Thyroid gland (tissue), 4 donors: ENCODE results near the gene TSC22D1.

Source experiments
- POLR2A ChIP-seq, 2 donors: fragments of 450-650 bp; IDR thresholded peaks; one replicate each; pipeline ENCODE4 v1.6.1; 2017; ENCODE audit warnings: antibody characterized with exemption in 2 of 2, mild to moderate bottlenecking in 2 of 2, moderate library complexity in 1 of 2
- TF ChIP-seq, protein P1 (sequence below), 6 experiments: fragments of 200-600 bp in 3 of 6; fragments of 450-650 bp in 3 of 6; sonication (generic) in 3 of 6; IDR thresholded peaks; one replicate each; pipeline ENCODE4 v1.5.1; 2016 to 2019; ENCODE audit warnings: antibody characterized with exemption in 6 of 6, mild to moderate bottlenecking in 2 of 6, inconsistent platforms in 1 of 6, moderate library complexity in 1 of 6

DNA sequence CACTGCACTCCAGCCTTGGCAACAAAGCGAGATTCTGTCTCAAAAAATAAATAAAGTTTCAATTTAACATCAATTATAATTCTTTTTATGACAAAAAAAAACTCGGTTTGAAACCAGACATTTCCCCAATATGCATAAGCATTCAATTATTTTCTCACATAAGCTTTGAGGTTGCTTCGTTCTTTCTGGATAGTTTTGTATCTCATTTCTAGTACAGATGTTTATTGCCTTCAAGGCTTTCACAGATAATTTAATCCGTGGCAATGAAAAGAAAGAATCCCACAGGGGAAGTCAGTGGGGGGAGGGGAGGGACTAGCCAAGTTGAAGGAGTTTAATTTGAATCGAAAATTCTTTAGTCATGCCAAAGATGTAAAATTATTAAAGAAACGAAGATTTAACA lies 29.6 kb upstream of the TSC22D1 start:
- TF ChIP-seq, protein P1, sequence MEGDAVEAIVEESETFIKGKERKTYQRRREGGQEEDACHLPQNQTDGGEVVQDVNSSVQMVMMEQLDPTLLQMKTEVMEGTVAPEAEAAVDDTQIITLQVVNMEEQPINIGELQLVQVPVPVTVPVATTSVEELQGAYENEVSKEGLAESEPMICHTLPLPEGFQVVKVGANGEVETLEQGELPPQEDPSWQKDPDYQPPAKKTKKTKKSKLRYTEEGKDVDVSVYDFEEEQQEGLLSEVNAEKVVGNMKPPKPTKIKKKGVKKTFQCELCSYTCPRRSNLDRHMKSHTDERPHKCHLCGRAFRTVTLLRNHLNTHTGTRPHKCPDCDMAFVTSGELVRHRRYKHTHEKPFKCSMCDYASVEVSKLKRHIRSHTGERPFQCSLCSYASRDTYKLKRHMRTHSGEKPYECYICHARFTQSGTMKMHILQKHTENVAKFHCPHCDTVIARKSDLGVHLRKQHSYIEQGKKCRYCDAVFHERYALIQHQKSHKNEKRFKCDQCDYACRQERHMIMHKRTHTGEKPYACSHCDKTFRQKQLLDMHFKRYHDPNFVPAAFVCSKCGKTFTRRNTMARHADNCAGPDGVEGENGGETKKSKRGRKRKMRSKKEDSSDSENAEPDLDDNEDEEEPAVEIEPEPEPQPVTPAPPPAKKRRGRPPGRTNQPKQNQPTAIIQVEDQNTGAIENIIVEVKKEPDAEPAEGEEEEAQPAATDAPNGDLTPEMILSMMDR (IDR thresholded peaks at IDR 0.05): no peak
- TF ChIP-seq POLR2A (IDR thresholded peaks at IDR 0.05): no peak
